Stimulated activated CD4-positive, alpha-beta T cell treated with anti-CD3 and anti-CD28 coated beads, TNF-alpha, amount 100 ng/mL, for 1 hour (primary cell): Measurements from ENCODE around the gene KRTAP5-5.
"Not testable (repeated sequence)": the region's sequence is repeated elsewhere in the genome, so short reads cannot be mapped to it uniquely, and the experiment has no call there.

Experiments
- DNase-seq, 3 donors: peaks; one replicate each; pipeline ENCODE4 v3.0.0-alpha.2; 2020; ENCODE audit warnings: low read depth in 3 of 3, low spot score in 1 of 3

KRTAP5-5 gene

GRCh38 chr11:1655168-1656060 lies 25.8 kb downstream of the KRTAP5-5 start:
- DNase-seq = no peak

DNA sequence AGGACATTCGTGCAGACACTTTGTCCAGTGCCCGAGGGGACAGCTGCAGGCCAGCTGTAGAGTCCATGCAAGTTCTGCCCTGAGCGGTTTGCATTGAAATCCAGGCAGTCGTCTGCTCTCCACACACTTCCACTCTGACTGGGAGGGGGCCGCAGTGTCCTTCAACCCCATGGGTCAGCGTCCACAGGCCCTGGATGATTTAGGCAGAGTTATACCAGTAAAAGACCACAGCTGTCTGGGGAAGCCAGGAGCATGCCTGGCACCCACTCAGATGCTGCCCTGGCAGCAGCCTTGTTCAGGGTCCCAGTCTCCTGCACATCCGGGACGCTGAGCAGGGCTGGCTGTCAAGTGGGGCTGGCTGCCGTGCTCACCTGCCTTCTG lies 26.5 kb downstream of the KRTAP5-5 start:
- DNase-seq = no peak

DNA sequence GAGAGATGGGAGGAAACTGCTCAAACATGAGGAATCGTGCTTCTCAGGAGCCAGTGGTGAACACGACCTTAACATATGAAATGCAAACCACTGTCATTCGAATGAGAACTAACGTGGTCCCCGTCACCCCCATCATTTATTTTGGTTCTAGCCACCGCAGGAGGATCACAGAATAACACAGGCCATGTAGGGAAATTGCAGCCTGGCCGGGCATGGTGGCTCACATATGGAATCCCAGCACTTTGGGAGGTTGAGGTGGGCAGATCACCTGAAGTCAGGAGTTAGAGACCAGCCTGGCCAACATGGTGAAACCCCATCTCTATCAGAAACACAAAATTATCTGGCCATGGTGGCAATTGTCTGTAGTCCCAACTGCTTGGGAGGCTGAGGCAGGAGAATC lies 27.1 kb downstream of the KRTAP5-5 start:
- DNase-seq = no peak

- no peak for DNase-seq
These were observed 29.9 kb downstream of the KRTAP5-5 start for GRCh38 chr11:1659506-1659905.

GRCh38 chr11:1660111-1660867 lies 30.7 kb downstream of the KRTAP5-5 start:
- DNase-seq = no peak

DNA sequence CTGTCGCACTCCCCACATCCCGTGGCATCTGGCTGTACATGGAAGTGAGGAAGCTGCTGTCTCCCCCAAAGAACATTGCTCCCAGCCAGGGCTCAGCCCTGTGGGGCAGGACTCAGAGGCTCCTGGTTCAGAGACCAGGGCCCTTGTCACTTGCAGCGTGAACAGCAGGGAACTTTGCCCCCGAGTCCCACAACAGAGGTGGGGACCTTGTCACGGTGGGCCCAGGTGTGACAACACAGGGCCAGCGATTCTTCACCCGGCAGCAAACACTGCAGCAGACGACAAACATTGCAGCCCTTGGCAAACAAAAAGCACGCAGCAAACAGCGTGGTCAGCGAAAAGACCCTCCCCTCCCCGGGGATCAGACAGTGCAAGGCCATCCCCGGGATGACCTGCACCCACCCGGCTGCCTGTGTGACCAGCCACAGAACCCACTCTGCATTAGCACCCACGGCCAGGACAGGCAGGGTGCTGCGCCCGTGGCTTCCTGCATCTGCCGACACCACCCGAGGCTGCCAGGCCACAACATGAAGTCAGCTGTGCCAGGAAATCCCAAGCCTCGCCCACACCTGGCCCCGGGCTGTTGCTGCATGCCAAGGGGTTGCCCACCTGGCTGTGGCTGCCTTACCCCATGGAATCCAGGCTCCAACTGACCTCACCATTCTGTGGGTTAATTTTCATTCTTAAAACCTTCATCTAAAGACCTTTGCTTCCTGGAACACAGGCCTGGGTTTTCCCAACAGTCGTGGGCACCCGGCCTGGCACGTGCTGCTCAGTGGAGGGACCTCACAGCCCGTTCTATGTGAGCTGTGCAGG lies 32.1 kb downstream of the KRTAP5-5 start:
- not testable (repeated sequence) for DNase-seq

DNA sequence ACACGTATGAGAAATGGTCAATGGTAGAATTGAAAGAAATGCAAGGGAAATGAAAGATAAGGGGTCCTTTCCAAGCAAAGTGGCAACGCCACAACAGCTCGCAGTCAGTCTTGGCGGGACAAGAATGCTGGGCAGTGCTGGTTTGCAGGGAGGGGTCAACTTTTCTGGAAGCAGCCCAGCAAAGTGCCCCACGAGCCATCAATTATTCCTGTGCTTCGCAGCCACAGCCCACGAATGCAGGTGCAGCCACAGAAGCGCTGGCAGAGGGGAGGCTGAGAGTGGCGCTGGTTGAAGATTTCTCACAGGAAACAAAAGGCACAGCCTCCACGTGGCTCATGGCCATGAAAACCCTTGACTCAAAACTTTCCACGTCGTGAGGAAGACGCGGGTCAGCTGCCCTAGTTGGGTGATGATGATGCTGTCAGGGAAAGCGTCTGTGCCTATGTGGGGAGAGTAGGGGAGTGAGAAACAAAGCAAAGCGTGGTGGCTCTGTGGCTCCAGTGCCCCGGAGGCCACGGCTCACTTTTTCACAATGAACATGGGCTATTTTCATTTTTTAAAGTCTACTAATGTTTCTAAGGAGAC lies 33.2 kb downstream of the KRTAP5-5 start:
- not testable (repeated sequence) for DNase-seq

GRCh38 chr11:1665313-1665712 lies 35.7 kb downstream of the KRTAP5-5 start:
- no peak for DNase-seq

DNA sequence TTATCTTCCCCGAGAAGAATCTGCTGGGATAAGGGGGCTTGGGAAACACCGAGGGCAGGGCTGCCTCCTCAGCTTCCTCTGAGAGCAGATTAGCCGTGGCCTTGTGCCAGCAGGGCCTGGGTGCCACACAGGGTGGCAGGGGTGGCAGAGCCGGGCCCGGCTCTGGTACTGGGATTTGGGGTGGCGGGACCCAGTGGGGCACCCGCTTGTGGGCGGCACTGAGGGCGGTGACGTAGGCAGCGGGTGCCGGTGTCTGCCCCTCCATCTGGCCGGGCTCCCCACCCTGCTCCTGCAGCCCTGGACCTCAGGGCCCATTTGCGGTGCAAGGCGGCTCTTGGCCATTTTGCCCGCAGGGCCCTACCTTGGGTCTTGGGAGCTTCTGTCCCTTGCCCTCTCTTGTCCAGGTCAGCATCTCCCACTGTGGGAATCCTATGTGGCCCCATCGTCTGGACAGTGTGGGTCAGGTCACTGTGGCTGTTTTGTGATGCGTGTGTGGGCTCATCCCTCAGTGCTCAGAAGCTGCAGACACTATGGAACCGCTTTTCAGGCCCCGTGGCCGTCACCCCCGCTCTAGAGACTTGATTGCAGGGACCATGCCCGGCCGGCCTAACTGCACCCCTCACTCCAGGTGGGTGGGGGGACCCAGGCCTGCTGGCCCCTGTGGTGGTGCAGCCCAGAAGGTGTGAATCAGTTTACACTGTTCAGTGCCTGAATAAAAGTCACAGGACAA lies 37.7 kb downstream of the KRTAP5-5 start:
- no peak for DNase-seq

DNA sequence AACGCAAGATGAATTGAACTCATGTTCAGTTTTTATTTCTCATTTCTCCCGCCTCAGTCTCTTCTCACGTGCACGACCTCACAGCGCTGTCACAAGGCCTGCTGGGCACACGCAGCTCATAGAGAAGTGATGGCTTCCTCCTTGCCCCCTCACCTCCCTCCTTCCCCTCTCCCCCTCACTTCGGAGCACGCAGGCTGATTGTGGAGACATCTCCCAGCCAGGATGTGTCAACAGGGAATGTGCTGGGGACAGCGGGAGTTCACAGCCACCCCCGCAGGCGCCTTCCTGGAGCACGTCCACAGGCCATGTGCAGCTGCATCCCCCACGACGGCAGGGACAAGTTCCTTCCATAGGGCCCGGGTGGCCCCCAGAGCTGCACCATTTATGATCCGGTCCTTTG lies 38.3 kb downstream of the KRTAP5-5 start:
- no peak for DNase-seq

DNA sequence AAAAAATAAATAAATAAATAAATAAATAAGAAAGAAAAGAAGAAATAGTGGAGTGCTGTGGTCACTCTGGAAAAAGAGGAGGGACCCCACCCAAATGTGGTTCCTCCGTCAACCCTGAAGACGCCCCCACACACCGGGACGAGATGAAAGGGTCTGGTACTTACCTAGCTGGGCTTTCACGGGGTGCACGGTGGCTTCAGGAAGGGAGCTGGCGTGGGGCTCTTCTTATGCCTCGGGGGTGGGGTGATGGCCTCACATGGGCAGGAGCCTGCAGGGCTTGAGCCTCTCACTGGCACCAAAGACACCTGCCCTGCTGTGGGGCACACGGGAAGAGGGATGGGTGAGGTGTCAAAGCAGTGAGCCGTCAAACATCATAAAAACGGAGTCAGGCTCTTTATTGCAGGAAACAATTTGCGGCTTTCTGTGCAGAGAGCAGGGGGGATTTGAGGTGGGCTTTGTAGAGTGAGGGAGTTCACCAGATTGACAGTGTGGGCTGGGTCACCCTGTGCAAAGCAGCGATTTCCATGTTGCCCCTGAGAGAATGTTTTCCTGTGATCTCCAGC lies 39.4 kb downstream of the KRTAP5-5 start:
- DNase-seq = no peak

DNA sequence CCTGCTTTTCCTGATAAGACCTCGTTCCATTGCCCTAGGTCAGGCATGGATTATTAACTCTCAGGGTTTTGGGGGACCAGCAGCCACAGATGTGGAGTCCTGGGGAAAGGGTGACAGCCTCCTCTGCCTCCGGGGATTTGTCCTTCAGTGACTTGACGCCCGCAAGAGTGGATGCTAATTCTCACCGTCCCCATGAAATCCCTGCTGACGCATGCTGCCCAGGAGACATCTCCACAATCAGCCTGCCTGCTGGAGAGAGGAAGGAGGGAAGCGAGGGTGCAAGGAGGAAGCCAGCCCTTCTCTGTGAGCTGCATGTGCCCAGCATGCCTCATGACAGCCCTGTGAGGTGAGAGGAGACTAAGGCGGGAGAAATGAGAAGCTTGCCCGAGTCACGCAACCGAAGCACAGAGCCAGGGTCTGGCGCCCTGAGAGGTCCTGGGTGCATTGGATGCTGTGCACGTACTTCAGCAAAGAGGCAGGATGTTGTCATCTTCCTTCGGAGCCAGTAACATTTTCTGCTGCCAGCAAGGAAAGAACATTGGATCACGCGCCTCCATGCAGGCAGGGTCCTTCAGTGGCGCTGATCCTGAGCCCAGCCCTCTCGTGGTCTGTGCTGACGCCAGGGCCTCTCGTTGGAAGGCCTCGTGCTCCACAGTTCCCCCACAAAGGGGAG lies 40.1 kb downstream of the KRTAP5-5 start:
- DNase-seq = no peak

GRCh38 chr11:1670457-1670856 lies 40.9 kb downstream of the KRTAP5-5 start:
- not testable (repeated sequence) for DNase-seq

GRCh38 chr11:1670905-1671371 lies 41.4 kb downstream of the KRTAP5-5 start:
- DNase-seq = no peak

DNA sequence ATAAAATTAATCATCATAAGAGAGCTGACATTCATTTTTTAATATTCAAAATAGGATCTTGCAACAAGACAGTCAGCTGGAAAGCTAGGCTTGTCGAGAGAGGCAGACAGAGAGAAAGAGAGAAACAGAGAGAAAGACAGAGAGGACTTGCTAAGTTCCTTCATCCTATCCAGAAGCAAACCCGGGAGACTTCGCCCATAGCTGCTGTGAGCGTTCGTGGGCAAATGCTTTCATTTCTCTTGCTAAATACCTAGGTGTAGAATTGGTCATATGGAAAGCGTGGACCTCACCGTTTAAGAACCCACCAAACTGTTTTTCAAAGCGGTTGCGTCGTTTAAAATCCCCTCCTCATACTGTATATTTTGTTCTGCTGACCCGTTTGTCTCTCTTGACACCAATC lies 42.1 kb downstream of the KRTAP5-5 start:
- no peak for DNase-seq

DNA sequence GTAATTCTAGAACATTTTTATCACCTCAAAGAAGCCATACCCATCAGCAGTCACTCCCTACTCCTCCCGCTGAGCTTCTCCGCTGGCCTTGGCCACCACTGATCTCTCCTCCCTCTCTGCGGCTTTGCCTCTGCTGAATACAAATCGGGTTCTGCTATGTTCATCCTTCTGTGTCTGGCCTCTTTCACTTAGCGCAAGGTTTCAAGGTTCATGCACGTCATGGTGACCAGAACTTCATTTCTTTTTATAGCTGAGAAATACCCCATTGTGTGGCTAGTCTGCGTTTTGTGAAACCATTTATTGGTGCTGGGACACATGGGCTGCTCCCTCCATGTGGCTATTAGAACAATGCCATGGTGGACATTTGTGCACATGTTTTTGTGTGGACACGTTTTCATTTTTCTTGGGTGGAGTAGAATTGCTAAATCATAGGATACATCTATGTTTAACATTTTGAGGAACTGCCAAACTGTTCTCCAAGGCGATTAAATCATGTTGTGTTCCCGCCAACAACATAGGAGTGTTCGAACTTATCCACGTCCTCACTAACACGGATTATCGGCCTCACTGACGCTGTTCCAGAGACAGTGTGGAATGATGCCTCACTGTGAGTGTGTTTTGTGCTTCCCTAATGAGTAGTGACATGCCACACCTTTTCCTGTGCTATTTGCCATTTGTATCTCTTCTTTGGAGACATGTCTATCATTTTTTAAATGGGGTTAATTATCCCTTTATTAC lies 43.2 kb downstream of the KRTAP5-5 start:
- no peak for DNase-seq

- no peak for DNase-seq
These were observed 44.0 kb downstream of the KRTAP5-5 start for GRCh38 chr11:1673446-1674172.
